ENCODE results near the gene HS6ST1.

- TF ChIP-seq EP300 (IDR thresholded peaks at IDR 0.05) (no peak), POLR2A (IDR thresholded peaks at IDR 0.05) (no peak), POLR2AphosphoS5 (IDR thresholded peaks at IDR 0.05) (no peak)
- TF ChIP-seq, protein P1, sequence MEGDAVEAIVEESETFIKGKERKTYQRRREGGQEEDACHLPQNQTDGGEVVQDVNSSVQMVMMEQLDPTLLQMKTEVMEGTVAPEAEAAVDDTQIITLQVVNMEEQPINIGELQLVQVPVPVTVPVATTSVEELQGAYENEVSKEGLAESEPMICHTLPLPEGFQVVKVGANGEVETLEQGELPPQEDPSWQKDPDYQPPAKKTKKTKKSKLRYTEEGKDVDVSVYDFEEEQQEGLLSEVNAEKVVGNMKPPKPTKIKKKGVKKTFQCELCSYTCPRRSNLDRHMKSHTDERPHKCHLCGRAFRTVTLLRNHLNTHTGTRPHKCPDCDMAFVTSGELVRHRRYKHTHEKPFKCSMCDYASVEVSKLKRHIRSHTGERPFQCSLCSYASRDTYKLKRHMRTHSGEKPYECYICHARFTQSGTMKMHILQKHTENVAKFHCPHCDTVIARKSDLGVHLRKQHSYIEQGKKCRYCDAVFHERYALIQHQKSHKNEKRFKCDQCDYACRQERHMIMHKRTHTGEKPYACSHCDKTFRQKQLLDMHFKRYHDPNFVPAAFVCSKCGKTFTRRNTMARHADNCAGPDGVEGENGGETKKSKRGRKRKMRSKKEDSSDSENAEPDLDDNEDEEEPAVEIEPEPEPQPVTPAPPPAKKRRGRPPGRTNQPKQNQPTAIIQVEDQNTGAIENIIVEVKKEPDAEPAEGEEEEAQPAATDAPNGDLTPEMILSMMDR (IDR thresholded peaks at IDR 0.05): no peak
Measured at GRCh38 chr2:128313931-128314347, 4.7 kb downstream of the HS6ST1 start.
